Activated CD4-positive, alpha-beta T cell treated with anti-CD3 and anti-CD28 coated beads, Interleukin-2, amount 50 U/mL, for 1 hour (primary cell): ENCODE measurements around the gene CAMTA2.

Source experiments
- DNase-seq: peaks from one replicate; pipeline ENCODE4 v3.0.0-alpha.2; 2020

Gene CAMTA2

GRCh38 chr17:4968486-4969046, 18.9 kb downstream of the CAMTA2 start:
- DNase-seq = no peak

GRCh38 chr17:4967539-4968485, 19.7 kb downstream of the CAMTA2 start, which contains the start of gene SPAG7:
Gene SPAG7, minus strand, starts transcription at chr17:4967817. Its CDS starts 13 bp downstream, at chr17:4967804.
- peak; percentile 92 for DNase-seq

- DNase-seq = peak; percentile 90
Measured at GRCh38 chr17:4966844-4967538, 20.5 kb downstream of the CAMTA2 start.

- DNase-seq = no peak
Measured at GRCh38 chr17:4965311-4965986, 22.0 kb downstream of the CAMTA2 start.

- DNase-seq = no peak
Measured at GRCh38 chr17:4960279-4960922, 27.1 kb downstream of the CAMTA2 start.

GRCh38 chr17:4959261-4959965, 28.1 kb downstream of the CAMTA2 start:
- DNase-seq = no peak

GRCh38 chr17:4958102-4958501, 29.4 kb downstream of the CAMTA2 start:
- DNase-seq = no peak

GRCh38 chr17:4956493-4957061, 30.9 kb downstream of the CAMTA2 start:
- DNase-seq = peak; percentile 46

GRCh38 chr17:4955091-4955490, 32.4 kb downstream of the CAMTA2 start:
- DNase-seq = no peak

- DNase-seq = no peak
Measured at GRCh38 chr17:4953451-4953961, 34.0 kb downstream of the CAMTA2 start.

- no peak for DNase-seq
Measured at GRCh38 chr17:4951486-4951885, 36.0 kb downstream of the CAMTA2 start.

- DNase-seq = no peak
Measured at GRCh38 chr17:4950746-4951204, 36.7 kb downstream of the CAMTA2 start, which contains the start of gene ENO3. Gene ENO3, plus strand, starts transcription at chr17:4951119. Its CDS starts 711 bp downstream, at chr17:4951830.

- no peak for DNase-seq
Measured at GRCh38 chr17:4950075-4950745, 37.3 kb downstream of the CAMTA2 start.

GRCh38 chr17:4949321-4950074, 38.0 kb downstream of the CAMTA2 start:
- peak; percentile 69 for DNase-seq

- peak; percentile 62 for DNase-seq
Measured at GRCh38 chr17:4948931-4949320, 38.5 kb downstream of the CAMTA2 start.

- DNase-seq = peak; percentile 91
Measured at GRCh38 chr17:4948166-4948930, 39.1 kb downstream of the CAMTA2 start, which contains the start of gene PFN1. Gene PFN1, minus strand, starts transcription at chr17:4948530. Its CDS starts 136 bp downstream, at chr17:4948394.

- peak; percentile 61 for DNase-seq
Measured at GRCh38 chr17:4947411-4948165, 39.9 kb downstream of the CAMTA2 start.

- no peak for DNase-seq
Measured at GRCh38 chr17:4947010-4947410, 40.5 kb downstream of the CAMTA2 start.
